Mucosa of descending colon (tissue), 3 donors: ENCODE results near the gene DPP10. TPM values are rescaled to one million over a fixed set of nuclear protein-coding genes. Genes with fewer than 3 reads are reported as not detected.

Experiments used
- ATAC-seq: fragments of 200-7000 bp; cut with Tn5 transposase; one replicate; pipeline ENCODE4 v1.9.1; 2020; ENCODE audit warnings: mild to moderate bottlenecking, moderate library complexity
- DNase-seq, 3 donors: peaks; one replicate each; pipeline ENCODE4 v3.0.0-alpha.2; 2020
- H3K36me3 ChIP-seq: fragments of 200-600 bp; one replicate; pipeline ENCODE4 v1.8.0; 2021; ENCODE audit warnings: low read depth, mild to moderate bottlenecking
- H3K4me1 ChIP-seq: fragments of 200-600 bp; one replicate; pipeline ENCODE4 v1.8.0; 2021; ENCODE audit warnings: low read depth, mild to moderate bottlenecking
- H3K4me3 ChIP-seq: fragments of 200-600 bp; one replicate; pipeline ENCODE4 v1.8.0; 2021; ENCODE audit warnings: mild to moderate bottlenecking
- H3K9me3 ChIP-seq: fragments of 200-600 bp; one replicate; pipeline ENCODE4 v1.8.0; 2021; ENCODE audit warnings: mild to moderate bottlenecking
- intact Hi-C, 2 donors: fragments of 100-400 bp; cut with DNase I in 1 of 2; cut with micrococcal nuclease in 1 of 2; formaldehyde crosslinking; loops; one replicate each; pipeline versions ENCODE4 v1.11.0 to v1.11.1; 2022; cut with DNase I, micrococcal nuclease
- total RNA-seq, 3 donors: library from RNA; stranded (reverse); fragmentation: NEBNext Ultra II Directional in 2 of 3; extraction: Animal tissue kit (Norgen Biotek cat#: 25700) in 2 of 3; gene quantifications; one replicate each; pipeline versions ENCODE4 v1.2.1 to v1.2.4, GENCODE V29; 2021 to 2023
- TF ChIP-seq, protein P1 (sequence below): fragments of 200-600 bp; IDR thresholded peaks from one replicate; pipeline ENCODE4 v1.8.0; 2022; ENCODE audit warnings: antibody characterized with exemption, mild to moderate bottlenecking
- donor health status: DM: no; HTN: no; CAD: no; lungs with moderate emphysema.
- donor health status: DM: no; HTN: no; CAD: no.
- donor health status: DM: no; HTN: yes; CAD: no.

Gene DPP10
- total RNA-seq, 3 donors from 2014 or later = 6.3 to 12.2 (median 6.9) TPM

DNA sequence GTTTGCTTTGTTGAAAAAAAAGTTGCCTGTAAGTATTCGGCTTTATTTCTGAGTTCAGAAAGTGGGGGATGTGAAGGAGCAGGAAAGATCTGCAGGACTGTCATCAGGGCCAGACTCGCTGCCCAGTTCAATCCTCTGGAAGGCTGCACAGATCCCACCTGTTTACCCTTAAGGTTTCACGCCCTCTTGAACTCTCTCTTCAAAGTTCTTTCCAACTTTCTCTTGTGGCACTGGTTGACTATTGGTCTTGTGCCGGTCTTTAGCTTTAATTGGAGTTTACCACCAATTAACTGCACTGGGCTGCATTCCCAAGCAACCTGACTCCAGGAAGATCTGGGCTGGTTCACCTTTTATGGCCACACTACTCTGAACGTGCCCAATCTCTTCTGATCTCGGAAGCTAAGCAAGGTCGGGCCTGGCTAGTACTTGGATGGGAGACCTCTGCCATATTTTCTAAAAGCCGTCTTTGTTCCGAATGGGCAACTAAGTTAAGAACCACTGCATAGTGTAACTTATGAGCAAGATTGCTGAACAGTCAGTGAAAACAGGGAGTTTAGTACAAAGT, 495.0 kb downstream of the DPP10 start:
- H3K36me3 ChIP-seq = no peaks in the 10 kb centered on the region
- H3K9me3 ChIP-seq = no peaks in the 10 kb centered on the region
- TF ChIP-seq, protein P1, sequence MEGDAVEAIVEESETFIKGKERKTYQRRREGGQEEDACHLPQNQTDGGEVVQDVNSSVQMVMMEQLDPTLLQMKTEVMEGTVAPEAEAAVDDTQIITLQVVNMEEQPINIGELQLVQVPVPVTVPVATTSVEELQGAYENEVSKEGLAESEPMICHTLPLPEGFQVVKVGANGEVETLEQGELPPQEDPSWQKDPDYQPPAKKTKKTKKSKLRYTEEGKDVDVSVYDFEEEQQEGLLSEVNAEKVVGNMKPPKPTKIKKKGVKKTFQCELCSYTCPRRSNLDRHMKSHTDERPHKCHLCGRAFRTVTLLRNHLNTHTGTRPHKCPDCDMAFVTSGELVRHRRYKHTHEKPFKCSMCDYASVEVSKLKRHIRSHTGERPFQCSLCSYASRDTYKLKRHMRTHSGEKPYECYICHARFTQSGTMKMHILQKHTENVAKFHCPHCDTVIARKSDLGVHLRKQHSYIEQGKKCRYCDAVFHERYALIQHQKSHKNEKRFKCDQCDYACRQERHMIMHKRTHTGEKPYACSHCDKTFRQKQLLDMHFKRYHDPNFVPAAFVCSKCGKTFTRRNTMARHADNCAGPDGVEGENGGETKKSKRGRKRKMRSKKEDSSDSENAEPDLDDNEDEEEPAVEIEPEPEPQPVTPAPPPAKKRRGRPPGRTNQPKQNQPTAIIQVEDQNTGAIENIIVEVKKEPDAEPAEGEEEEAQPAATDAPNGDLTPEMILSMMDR = no peak
- no peaks in the 10 kb centered on the region for H3K4me1 ChIP-seq
- DNase-seq = no peak
- intact Hi-C loops = no loop called here
- no peak for ATAC-seq
- no peak overlapping the region for H3K4me3 ChIP-seq

DNA sequence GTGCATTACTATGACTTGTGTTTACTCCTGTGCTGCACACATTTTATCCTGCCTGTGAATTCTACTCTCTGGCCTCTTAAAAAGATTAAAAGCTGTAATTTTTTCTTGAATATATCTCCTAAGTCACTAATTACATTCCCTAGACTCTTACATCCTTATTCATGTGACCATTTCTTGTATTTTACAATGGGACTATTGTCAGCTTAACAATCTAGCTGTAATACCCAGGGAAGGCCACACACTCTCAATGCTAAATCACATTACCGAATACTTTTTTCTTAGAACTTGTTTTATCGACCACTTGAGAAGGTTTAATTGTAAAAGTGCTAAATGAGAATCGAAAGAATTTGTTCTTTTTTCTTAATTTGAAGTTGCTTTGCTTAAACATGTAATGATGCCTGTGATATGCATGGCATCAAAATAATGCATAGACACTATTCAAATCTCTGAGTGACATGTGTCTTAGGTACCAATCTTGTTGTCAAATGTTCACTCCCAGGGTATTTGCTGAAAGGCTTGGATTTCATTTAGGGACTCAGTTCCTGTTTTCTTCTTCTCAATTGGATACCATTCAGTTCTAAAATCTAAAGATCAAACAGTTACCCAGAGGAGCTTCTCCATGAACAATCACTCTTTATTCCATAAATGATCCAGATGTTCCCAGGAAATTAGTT, 498.5 kb downstream of the DPP10 start:
- Histone ChIP-seq H3K4me3 (no peak overlapping the region), H3K4me1 (no peaks in the 10 kb centered on the region), H3K9me3 (no peaks in the 10 kb centered on the region), H3K36me3 (no peaks in the 10 kb centered on the region)
- ATAC-seq (no peak), DNase-seq (no peak)
- intact Hi-C loops = no loop called here
- TF ChIP-seq, protein P1 = no peak

DNA sequence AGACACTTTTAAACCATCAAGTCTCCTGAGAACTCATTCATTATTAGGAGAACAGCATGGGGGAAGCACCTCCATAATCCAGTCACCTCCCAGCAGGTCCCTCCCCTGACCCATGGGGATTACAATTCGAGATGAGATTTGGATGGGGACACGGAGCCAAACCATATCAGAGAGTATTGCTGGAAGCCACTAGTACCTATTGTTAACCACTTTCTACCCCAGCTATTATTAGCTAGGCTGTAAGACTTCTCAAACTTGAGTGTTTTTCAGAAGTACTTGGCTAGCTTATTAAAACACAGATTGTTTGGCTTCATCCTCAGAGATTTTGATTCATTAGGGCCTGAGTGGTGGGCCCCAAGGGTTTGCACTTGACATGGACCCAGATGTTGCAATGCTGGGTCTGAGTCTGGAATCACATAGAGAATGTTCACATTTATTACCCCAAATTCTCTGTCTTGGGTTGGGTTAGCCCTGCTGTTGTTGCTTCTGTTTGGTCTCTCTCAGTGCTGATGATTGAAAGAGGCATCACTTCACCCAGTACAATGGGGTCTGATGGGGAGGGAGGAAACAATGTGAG, 506.9 kb downstream of the DPP10 start:
- Histone ChIP-seq H3K9me3 (no peaks in the 10 kb centered on the region), H3K4me1 (no peaks in the 10 kb centered on the region), H3K36me3 (no peaks in the 10 kb centered on the region), H3K4me3 (no peak overlapping the region)
- intact Hi-C loops = no loop called here
- TF ChIP-seq, protein P1 = no peak
- ATAC-seq = no peak
- DNase-seq = no peak

DNA sequence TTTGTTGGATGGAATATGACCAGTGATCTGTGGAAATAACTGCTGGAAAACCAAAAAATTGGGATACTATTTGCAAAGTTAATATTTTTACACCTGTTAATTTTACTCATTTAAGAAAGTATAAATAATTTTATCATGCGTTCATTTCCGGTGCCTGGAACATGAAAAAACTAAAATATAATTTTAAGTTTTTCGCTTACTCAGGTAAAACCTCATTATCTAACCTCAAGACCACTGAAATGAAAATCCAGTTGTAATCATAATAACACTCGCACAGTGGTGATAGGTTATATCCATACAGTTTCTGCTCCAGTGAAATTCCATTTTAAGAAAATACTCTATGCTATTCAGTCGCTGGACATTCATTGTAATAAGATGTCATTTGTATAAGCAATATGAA, 517.9 kb downstream of the DPP10 start:
- intact Hi-C loops = no loop called here
- ATAC-seq (no peak), DNase-seq (no peak)
- Histone ChIP-seq H3K36me3 (no peaks in the 10 kb centered on the region), H3K9me3 (peaks cover 3% of the 10 kb centered on the region), H3K4me1 (no peaks in the 10 kb centered on the region), H3K4me3 (no peak overlapping the region)
- TF ChIP-seq, protein P1 = no peak

DNA sequence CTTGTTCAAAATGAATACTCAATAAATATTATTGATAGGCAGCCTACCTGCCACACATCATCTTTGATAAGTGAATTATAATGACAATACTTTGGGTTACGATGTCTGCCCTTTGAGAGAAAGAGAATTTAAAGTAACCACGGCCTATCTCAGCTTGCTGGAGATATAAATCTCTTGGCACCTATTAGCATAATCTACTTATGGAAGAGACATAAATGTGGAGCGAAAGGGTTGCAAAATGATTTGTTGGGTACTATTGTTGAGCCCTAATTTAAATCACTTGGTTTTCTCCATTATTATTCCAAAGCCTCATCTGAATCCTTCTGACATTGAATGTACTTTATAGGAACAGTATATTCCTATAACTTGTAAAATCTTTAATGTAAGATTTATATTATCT, 520.1 kb downstream of the DPP10 start:
- DNase-seq (no peak), ATAC-seq (no peak)
- TF ChIP-seq, protein P1 = no peak
- H3K36me3 ChIP-seq = no peaks in the 10 kb centered on the region
- intact Hi-C loops = no loop called here
- no peak overlapping the region for H3K4me3 ChIP-seq
- no peaks in the 10 kb centered on the region for H3K4me1 ChIP-seq
- H3K9me3 ChIP-seq = no peaks in the 10 kb centered on the region
